GM19468 (cell line): ENCODE results near the gene CLTCL1.
"Not testable (repeated sequence)": the region's sequence is repeated elsewhere in the genome, so short reads cannot be mapped to it uniquely, and the experiment has no call there.

ENCODE experiments used
- ATAC-seq: cut with Tn5 transposase; IDR thresholded peaks from one replicate; pipeline ENCODE4 v1.9.1; 2021; ENCODE audit warnings: mild to moderate bottlenecking, moderate library complexity, moderate number of reproducible peaks; ENCODE audit not compliant: unreplicated experiment; ENCODE audit errors: extremely low read depth

Gene CLTCL1

DNA sequence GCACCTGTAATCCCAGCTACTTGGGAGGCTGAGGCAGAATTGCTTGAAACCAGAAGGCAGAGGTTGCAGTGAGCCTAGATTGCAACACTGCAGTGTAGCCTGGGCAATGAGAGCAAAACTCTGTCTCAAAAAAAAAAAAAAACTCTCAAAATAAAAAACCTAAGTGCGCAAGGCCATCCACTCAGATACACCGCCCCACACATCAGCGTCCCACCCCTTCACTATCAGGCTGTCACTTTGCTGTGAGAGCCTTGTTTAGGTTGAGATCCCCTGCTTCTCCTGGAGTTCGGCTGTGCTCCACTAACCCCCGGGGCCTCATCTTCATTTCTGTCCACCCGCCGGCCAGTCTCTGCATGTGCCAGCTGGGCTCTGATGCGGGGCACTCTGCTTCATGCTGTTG lies 125.1 kb downstream of the CLTCL1 start:
- ATAC-seq: no peak

DNA sequence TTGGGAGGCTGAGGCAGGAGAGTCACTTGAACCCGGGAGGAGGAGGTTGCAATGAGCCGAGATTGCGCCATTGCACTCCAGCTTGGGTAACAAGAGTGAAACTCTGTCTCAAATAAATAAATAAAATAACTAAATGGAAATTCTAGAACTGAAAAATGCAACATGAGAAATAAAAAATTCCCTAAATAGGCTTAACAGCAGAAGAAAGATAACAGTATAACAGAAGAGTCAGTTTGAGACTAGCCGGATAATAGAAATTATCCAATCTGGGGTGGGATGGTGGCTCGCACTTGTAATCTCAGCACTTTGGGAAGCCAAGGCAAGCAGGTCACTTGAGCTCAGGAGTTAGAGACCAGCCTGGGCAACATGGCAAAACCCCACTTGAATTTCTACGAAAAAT lies 127.1 kb downstream of the CLTCL1 start:
- no peak for ATAC-seq

- not testable (repeated sequence) for ATAC-seq
These were observed 132.9 kb downstream of the CLTCL1 start for GRCh38 chr22:19158649-19159048.

DNA sequence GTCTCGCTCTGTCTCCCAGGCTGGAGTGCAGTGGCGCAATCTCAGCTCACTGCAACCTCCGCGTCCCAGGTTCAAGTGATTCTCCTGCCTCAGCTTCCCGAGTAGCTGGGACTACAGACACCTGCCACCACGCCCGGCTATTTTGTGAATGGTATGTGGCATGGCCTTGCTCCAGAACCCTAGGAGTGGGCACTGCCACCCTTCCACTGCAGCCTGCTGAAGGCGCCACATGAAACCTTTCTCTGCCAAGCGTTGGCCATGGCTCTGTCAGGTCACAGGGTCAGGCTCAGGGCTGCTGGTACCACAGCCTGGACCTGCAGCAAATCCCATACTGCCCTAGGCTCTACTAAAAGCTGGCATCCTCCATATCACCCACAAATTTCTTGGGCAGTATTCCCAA lies 135.4 kb downstream of the CLTCL1 start:
- not testable (repeated sequence) for ATAC-seq

GRCh38 chr22:19152942-19153883 lies 138.3 kb downstream of the CLTCL1 start:
- no peak for ATAC-seq

DNA sequence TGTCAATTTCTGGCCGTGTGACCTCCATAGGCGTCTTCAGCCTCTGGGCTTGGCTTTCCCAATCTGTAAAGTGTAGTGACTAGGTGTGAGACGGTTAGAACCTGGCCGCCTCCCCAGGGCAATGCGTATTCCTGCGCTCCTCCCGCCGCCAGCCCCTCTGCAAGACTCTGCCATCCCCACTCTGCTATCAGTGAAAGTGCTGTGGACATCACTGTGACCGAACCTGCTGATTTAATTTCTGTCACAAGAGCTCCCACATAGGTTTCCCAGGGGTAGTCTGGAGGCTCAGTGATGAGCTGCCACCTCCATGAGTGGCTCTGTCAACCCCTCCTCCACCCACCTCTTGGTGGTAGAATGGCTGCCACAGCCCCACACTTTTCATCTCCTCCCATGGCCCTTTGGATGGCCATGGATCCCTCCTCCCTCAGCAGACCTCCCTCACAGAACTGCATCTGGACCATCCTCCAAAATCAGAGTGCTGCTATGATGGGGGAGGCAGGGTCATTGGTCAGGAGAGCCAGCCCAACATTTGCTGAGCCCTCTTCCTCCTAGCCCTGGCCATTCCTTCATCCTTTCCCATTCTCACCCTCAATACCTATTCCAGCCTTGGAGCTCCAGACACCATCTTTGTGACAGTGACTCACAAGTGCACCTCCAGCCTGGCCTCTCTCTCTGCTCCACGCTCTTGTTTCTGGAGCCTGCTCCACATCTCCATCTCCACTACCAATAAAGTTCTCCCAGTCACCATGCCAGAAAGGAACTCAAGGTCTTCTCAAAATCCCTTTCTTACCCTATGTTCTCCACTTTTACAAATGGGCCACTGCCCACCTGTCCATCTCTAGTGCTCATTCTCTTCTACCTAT lies 140.0 kb downstream of the CLTCL1 start:
- ATAC-seq: no peak

GRCh38 chr22:19150482-19151328 lies 140.8 kb downstream of the CLTCL1 start:
- ATAC-seq: no peak

DNA sequence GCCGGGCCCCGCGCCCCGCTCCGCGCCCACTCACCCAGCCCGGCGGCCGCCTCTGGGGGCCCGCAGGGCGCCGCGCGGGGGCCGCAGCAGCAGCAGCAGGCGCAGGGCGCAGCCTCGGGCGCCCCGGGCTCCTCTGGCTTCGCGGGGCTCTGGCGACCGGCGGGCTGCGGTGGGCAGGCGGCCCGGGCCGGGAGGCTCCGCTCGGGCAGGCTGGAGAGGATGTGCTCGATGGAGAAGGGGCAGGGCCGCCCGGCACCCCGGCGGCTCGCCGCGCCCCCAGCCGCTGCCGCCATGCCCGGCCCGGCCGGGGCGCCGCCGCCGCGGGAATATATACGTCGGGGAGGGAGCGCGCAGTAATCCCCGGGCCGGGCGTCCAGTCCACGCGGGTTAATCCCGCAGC lies 141.5 kb downstream of the CLTCL1 start, which contains the start of gene GSC2:
TSS of gene GSC2 (minus strand) at position 302 of the 400 bp plus-strand sequence. CDS start at position 293, 9 bp downstream.
- ATAC-seq: no peak

DNA sequence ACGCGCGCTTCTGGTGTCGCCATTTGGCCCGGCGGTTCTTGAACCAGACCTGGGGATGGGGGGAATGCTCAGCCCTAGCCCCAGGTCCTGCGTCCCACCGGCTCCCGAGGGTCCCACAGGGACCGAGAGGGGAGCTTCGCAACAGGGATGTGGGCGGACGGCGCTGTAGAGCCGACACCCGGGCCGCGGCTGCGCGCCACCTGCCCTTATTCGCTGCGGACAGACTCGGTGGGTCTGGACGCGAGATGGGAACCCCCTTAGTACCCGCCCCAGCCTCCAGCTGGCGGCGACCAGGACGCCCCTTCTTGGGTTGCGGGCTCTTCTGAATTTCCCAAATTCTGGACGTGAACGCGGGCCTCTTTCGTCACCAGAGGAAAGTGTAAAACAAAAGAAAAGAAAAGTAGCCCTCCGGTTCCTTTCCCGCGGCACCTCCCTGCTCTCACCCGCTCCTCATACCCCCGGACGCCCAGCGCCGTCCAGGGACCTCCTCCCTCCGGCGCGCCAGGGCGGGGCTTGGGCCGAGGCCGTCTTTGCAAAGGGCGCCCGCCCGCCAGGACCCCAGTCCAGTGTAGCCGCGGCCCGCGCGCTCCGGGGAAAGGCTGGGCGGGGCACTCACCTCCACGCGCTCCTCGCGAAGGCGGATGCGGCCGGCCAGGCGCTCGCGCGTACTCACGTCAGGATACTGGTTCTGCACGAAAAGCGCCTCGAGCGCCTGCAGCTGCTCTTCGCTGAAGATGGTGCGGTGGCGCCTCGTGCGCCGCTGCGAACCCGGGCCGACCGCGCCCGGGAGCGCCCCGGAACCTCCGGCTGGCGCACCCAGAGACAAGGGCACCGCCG lies 142.3 kb downstream of the CLTCL1 start:
- no peak for ATAC-seq

DNA sequence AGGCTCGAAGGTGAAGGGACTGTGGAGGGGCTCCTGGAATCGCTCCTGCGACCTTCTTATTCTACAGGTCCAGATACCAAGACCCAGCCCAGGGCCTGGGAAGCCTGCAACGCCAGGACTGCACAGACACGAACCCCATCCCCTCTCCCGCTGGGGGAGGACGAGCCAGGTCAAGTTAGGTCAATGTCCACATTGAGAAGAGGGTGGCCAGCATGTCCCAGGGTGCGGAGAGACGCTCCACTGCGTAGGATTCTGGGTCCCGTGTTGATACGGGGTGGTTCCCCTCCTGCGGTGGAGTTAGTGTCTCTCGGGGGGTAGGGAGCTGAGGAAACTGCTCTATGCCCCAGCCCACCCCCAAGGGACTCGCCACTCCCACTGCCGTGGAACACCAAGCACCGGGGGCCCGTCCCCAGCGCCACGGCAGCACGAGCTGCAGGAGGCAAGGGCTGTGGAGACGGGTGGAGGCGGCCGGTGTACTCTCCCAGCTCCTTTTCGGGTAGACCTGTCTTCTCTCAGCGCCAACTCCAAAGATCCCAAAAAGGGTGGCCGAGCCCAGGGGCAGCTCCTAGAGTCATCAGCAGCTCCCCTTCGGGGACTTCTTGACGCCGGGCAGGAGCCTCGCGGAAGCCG lies 143.0 kb downstream of the CLTCL1 start:
- ATAC-seq: no peak

DNA sequence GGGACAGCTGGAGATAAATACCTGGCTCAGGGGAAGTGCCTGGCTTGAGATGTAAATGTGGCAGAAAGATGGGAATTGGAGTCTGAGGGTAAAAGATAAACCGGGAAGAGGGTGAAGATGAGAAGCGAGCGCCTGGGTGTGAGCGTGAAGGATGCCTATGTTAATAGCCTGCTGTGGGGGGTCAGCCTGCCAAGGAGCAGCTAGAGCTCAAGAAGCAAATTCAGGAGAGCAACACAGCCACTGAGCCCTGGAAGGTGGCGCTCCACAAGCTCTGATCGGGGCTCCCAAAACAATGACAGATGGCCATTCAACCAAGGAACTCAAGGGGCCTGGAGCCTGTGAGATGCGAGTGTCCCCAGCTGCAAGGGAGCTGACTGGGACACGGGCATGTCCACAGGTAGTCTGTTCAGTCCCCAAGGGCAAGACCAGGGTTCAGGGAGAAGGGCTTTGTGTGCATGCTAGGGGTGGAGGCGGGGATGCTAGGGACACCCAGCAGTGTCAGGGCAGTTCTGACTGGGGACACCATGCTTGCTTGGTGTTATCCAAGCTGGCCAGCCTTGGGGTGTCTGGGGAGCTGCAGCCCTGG lies 144.2 kb downstream of the CLTCL1 start:
- ATAC-seq: no peak

- no peak for ATAC-seq
These were observed 145.1 kb downstream of the CLTCL1 start for GRCh38 chr22:19146215-19146968.

DNA sequence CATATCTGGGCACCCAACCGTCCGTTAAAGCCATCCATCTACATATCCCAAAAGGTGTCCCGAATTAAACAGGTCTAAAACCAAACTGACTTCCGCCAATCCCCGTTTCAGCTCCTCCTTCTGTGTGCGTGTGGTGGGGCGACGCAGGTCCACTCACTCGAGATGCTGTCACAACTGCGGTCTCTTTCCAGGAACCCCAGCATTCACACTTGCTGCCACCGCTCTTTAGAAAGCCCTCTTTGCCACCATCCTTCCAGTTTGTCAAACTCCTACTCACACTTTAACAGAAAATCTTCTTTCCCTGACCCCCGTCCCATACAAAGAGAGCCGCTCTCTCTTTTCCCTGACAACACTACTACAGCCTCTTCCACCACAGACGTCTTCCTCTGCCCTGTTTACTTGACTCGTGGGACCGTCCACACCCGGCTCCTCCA lies 147.5 kb downstream of the CLTCL1 start:
- ATAC-seq: no peak

DNA sequence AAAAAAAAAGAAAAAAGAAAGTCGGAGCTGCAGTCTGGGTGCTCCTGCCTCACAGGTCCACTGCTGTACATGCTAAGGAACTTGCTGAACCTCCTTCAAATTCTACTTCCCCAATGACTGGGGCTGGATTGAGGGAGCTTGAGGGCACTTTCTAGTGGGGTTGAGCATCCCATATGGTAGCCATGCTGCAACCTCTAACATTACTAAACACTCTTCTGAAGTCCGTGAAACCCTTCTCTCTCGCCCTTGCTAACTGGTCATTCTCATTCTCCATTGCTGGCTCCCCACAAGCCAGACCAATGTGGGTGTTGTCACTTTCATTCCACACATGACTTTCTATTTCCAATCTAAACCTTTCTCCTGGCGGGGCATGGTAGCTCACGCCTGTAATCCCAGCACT lies 148.3 kb downstream of the CLTCL1 start:
- ATAC-seq: no peak

DNA sequence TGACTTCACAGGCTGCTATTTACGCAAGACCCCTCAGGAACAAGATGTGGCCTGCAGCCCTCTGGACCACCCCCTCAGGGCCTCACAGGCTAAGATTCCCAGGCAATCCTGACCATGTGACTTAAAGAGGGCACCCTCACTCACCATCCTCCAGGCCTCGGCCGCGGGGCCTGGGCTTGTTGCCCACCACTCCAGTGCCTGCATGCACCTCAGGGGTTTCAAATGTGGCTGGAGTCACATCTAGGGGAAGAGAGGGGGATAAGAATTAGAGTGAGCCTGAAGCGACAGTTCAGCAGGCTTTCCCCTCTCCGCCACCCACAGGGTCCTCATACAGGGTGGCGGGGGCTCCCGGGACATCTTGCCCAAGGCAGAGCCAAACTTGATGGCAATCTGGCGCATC lies 149.1 kb downstream of the CLTCL1 start:
- no peak for ATAC-seq

DNA sequence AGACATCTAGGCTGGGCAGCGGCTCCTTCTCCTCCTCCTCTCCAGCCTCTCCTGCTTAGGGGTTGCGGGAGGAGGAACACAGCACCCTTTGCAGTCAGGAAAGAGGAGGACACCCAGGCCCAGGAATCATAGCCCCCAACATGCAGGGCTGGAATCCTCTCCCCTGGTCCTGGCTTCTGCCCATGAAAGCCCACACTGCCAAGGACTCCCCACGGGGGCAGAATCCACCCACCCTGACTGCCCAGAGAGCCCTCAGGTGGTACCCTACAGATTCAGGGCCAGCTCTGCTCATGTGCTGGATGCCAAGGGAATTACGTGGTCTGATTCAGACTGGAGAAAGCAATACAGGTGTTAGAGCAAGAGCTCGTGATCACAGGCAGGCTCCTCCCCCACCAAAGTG lies 151.5 kb downstream of the CLTCL1 start:
- no peak for ATAC-seq

DNA sequence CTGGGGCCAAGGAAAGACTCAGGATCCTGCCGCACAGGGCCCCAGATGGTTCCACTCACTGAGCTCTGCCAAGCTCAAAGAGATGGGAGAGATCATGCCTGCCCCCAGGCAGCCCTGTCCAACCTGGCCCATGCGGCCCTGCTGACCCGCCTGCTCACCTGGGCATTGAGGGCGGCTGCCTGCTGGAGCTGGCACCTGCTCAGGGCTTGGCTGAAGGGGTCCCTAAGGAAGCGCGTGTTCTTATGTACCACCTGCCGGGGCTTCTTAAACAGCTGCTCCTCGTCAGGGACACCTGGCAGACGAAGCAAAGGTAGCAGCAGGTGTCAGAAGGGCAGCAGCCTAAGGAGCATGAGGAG lies 152.5 kb downstream of the CLTCL1 start:
- no peak for ATAC-seq
